GM19328 (cell line): ENCODE results near the gene GAK.

Experiments used
- ATAC-seq: cut with Tn5 transposase; IDR thresholded peaks from one replicate; pipeline ENCODE4 v1.9.1; 2021; ENCODE audit warnings: mild to moderate bottlenecking, moderate library complexity; ENCODE audit not compliant: unreplicated experiment

Gene GAK

DNA sequence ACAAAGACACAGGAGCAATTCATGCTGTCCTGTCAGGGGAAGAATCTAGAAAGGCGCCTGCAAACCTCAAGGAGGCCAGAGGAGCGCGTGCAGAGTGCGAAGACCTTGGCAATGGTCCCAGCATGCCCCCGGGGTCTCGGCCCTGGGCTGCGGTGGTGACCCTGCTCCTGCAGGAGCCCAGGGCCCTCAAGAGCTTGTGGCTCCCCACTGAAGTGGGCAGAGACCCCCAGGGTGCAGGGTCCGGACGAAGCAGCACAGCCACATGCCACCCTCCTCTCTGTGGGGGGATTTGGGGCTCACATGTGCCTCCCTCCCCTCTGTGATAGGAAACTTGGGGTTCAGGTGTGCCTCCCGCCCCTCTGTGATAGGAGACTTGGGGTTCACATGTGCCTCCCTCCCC is 39.3 kb downstream of the GAK start:
- no peak for ATAC-seq

DNA sequence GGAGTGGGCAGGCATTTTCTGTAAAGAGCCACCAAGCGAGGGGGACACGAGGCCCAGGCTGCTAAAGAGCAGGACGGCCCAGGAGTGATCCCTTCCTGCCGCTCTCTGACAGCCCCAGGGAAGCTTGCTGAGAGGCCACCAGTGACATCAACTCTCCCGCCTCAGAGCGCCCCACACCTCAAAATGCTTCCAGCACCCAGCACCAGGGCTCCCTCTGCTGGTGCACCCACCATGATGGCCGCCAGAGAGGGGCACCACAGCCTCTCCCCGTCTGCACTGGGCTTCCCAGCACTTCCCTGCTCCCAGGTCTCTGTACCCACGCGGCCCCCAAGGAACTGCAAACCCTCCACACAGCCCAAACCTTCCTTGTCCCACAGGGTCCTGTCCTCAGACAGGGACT is 40.4 kb downstream of the GAK start:
- ATAC-seq = no peak

DNA sequence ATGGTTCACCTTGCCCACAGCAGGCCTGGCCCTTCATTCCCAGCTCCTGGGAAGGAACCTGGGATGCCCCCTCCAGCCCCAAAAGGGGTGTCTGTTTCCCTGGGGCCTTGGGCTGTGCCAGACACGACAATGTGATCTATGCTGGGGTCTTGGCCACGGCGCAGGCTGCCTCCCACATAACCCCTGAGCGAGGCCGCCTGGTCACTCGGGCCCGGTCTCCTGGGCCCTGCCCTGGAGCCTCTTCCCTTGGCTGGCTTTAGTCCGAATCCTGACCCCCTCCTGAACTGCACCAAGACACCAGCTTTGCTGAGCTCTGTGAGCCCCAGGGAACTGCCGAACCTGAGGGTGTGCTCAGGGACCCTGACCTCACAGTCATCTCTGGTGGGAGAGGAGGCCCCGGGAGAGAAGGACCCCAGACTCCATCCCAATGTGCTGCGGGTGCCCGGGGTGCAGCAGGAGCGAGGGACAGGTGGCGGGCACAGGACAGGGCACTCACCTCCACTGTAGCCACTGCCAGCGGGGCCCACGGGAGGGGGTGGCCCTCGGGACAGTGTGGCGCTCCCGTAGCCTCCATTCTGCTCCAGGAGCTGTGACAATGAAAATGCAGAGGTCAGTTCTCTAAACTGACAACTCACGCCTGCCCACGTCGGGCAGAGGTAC is 42.0 kb downstream of the GAK start:
- no peak for ATAC-seq

DNA sequence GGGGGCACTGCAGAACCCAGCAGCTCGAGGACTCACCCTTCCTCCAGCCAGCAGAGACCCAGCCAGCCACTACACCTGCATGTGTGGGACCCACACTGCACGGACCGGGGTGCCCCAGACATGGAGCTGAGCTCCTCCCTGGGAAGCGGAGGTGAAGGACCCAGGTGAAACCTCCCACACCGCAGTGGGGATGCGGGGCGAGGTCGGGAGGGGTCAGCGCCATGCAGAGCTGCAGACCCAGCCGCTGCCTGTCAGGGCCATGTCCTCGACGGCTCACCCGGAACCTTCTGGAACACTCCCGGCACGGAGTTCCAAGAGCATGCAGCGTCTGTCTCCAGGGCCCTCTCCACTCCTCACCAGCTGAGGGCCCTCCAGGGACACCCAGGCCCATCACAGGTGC is 42.6 kb downstream of the GAK start:
- ATAC-seq = no peak

DNA sequence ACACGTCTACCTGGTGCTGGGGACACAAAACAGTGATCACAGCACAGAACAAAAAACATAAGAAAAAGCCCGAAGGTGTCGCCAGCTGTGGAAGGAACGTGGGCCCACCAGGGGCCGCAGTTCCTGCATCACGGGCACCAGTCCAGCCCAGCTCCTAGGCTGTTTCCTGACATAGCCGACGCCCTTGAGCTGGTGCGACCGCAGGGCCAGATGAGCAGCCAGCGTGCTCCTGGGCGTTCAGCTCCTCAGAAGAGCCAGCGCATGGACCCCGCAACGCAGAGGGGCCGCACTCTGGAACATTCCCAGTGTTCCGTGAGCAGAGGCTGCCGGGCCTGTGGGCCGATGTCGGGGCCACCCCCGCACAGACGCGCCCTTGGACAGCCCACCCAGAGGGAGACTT is 44.1 kb downstream of the GAK start:
- no peak for ATAC-seq

DNA sequence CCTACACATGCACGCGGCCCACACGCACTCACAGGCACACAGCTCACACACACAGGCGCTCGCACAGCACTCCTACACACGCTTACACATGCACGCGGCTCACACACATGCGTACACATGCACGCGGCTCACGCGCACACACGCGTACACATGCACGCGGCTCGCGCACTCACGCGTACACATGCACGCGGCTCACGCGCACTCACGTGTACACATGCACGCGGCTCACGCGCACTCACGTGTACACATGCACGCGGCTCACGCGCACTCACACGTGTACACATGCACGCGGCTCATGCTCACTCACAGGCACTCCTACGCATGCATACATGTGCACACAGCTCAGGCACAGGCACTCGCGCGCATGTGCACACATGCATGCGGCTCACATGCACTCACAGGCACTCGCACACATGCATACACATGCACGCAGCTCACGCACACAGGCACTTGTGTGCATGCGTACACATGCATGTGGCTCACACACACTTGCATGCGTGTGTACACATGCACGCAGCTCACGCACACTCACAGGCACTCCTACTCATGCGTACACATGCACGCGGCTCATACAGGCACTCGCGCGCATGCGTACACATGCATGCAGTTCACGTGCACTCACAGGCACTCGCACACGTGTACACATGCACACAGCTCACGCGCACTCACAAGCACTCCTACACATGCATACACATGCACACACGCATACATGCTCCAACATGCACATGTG is 44.9 kb downstream of the GAK start:
- ATAC-seq = no peak

DNA sequence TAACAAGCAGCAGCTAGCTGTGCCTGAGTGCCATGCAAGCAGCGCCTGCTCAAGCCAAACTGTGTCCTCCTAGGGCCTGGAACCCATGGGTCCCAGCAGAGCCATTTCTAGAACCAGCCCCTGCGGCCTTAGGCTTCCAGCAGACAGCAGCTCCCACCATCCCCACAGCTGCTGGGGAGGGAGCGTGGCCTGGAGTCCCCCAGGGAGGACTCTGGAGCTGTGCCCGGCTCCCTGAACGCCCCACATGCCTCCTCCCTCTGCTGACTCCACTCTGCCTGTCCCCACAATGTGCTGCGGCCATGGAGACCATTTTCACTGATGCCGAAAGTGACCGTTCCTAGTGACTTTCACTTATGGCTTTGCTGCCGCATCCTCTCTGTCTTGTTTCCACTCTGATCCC is 45.9 kb downstream of the GAK start:
- ATAC-seq = no peak

DNA sequence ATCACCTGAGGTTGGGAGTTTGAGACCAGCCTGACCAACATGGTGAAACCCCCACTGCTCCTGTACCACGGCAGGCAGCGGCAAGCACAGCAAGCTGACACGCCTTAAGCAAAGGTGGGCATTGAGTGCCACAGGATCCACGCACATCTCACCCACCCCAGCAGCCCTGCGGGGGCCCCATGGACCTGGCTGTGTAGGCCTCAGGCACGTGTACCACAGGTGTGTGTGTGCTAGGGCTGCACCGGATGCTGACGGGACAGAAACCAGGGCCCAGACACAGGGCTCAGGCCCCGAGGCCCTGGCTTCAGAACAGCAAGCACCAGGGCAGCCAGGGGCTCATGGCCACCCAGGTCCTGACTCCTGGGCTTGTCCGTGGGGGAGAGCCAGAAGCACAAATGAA is 46.8 kb downstream of the GAK start:
- no peak for ATAC-seq

DNA sequence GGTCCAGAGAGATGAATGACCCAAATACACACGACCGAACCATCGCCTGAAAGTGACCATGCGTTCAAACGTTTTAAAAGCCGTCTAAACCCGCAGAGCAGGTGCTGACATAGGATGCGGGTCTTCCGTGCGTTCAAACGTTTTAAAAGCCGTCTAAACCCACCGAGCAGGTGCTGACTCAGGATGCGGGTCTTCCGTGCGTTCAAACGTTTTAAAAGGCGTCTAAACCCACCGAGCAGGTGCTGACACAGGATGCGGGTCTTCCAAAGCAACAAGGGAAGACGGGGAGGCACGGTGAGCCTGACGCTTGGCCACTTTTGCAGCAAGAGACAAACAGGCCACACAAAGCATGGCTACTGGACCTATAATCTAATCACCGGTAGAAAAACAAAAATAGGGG is 47.2 kb downstream of the GAK start:
- no peak for ATAC-seq

DNA sequence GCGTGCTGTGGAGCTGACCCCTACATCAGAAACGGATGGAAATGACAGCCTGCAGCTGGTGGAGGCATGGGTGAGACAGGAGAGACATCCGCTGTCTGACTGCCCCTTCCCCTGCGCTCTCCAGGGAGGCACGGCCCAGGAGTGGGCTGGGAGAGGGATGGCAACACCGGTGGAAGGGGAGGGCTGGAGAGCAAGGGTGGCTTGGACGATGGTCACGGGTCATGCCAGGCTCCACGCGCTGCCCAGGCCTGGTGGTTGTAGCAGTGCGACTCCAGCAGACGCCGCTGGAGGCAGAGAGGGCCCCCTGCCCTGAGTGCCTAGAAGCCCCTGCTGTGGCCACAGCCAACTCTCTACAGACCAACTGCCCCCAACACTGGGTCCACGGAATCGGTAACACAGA is 47.9 kb downstream of the GAK start:
- ATAC-seq = no peak

DNA sequence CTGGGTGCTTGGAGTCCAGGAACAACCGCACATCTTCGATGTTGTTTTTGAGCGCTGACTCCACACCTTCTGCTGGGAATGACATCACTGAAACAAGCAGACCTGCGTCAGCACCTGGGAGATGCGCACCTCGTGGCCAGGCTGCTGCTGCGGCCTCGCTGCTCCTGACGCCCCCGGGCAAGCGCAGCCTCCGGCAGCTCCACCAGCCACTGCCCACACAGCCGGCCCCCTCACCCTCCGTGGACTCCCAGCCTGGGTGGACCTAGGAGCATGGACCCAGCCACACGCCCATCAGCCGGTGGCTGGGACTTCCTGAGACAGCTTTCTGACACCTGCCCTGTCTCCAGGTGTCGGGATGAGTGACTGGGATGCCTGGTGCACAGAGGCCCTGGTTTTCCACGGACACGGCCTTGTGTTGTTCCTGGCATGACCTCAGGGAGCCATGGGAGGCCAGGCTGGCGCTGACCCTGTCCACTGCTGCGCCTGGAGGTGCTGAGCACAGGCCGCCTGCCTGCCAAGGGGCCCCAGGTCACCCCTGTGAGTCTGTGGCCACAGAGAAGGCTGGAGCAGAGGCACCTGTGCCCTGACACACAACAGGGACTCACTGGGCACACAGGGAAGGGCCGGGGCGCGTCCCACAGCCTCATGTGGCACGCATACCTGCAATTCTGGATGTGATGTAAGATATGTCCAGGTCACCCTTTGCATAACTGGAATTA is 48.6 kb downstream of the GAK start:
- ATAC-seq = no peak

DNA sequence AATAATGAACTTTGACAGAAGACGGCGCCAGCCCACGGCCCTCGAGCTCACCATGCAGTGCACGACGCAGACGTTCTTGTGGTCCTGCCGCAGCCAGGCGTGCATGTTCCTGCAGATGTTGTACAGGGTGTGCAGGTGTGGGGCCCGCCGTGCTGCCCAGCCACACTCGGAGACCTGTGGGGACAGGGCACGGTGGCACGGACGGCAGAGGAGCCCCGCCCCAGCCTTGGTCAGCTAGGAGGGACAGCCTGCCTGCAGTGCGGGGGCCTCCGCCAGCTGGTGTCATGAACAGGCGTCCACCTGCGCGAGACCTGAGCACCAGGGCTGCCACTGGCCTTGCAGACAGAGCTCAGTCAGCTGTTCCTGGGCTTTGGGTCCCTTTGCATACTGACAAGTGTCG is 49.5 kb downstream of the GAK start:
- no peak for ATAC-seq

DNA sequence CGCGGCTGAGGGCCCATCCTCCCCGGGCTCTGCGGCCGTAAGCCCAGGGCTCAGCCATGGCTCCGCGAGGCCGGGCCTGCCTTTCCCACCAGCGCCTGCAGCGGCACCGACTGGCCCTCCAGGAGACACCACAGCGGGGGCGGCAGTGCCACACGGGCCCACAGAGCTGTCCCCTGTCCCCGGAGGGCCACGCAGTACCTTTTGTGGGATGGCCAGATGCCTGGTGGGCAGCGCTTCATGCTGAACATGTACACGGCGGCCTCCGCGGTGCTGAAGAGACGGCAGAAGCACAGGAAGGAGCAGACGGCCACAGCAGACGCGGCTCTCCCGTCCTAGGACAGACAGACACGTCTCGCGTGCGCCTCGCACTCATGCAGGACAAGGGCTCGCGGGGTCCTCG is 50.4 kb downstream of the GAK start:
- no peak for ATAC-seq

DNA sequence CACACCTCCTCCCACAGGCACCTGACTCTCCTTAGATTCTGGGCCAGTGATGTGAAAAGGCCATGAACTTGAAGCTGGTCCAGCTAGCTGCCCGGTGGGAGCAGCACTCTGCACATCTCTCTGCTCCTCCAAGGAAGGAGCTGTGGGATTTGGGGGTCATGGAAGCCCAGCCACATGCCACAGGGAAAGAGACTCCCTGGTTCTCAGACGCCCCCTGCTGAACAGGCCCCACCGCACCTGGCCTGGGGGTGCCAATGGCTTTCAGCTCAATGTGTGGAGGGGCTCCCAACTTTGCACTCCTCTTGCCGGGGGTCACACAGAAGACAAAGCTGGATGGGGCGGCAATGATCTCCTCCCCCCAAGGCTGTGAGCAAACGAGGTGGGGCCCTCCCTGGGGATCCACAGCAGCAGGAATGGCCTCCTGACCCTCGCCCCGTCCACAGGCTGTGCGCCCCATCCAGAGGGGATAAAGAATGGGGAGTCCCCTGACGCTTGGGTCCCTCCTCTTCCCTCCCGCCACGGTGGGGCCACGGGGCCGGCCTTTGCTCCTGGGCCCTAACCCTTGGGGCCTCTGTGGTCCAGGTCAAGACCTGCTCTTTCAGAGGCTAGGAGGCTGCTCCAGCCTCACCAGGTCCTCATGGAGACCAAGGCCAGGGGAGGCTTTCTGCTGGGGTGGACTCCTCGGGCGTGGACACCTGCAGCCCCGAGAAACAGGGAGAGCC is 51.3 kb downstream of the GAK start:
- ATAC-seq = no peak

DNA sequence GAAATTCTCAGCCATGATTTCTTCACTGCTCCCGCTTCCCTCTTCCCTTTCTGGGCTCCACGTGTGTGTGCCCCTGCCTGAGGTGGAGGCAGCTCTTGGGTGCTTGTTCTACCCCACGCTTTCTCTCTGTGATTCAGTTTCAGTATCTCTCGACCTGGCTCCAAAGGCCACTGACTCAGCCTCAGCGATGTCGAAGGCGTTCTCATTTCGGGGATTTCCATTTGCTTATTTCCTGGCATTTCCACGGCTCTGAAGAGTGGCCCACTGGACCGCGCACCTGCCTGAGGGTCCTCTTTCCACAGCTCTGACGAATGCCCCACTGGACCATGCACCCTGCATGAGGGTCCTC is 52.4 kb downstream of the GAK start:
- no peak for ATAC-seq

DNA sequence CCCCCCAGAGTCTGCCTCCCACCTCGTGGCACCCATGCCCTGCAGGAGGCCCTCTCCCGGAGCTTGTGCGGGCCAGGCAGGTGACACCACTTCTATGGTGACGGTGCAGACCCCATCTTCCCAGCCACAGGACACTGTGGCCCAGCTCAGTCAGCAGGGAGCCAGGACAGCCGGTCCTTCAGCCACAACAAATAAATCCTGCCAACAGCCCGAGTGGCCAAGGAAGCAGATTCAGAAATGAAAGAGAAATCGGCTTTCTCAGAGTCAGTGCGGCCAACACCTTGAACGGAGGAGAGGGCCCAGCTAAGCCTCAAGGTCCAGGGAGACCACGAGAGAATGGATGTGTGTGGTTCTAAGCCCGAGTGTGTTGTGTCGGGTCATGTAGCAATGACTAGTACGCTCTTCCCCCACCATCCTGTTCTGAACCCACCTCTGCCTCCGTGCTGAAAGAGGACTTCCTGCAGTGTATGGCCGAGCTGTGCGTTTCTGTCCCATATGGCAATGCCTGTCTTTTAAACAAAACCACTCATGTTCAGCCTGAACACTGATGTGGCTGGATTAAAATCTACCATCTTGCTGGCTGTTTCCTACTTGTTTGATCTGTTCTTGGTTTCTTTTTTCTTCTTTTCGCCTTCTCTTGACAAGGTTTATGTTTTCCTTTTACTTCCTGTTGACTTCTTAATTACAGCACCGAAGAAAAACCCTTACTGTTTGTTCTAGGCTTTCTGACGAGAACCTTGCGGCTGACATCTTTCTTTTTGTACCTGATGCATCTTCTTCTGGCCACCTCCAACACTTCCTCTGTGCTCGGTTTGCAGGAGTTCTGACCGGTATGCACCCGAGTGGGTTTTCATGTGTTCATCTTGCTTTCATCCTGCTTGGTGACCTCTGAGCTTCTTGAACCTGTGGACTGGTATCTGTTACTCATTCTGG is 53.1 kb downstream of the GAK start:
- ATAC-seq = no peak

DNA sequence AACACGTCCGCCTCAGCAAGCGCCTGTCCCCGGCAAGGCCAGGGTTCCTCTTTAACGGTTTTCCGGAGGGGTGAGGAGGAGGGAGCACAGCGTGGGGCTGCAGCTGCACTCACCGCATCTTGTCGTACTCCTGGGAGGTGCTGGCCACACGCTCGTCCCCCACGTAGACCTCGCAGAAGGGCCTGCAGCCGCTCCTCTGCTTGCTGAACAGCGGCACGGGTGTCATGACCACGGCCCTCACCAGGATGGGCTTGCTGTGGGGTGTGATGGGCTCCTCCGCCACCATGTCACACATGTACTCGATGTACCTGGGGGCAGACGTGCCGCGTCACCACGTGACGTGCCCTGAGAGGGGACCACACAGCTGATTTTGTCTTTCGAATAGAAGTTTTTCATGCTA is 54.6 kb downstream of the GAK start:
- ATAC-seq = no peak

DNA sequence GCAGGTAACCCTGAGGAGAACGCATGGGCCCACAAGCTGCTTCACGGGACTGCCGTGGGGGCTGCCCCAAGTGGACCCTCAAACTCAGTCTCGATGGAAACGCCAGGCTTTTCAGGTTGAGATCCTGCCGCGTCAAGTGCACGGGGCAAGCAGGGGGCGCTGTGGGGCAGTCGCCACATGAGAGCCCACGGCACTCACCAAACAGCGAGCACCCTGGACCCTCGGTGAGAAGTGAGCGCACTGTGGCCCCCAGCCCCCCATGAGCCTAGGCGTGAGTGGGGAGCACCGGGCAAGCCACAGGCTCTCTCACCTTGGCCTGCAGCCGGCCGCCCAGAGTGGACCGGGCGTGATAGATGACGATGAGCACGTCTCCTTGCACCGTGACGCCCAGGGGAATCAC is 55.3 kb downstream of the GAK start:
- ATAC-seq = no peak

DNA sequence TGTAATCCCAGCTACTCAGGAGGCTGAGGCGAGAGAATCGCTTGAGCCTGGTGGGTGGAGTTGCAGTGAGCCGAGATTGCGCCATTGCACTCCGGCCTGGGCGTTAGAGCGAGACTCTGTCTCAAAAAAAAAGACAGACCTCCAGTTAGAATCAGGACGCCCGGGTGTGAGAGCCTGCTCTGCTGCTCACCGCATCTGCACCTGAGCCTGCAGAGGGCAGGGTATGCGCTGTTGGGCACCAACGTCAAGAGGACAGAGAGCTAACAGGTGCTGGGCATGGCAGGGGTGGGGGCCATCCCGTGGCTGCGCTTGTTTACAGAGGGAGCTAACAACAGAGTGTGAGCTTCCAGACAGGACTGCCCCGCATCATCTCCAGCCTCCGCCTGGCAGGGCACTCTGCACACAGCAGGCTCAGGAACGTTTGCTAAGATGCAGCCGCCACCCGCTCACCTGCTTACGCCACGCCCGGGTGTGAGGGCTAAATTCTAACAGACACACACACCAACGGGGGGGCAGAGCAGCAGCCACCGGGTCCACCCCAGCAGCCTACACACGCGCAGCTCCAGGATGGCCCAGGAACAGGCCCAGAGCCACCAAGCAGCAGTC is 56.2 kb downstream of the GAK start:
- no peak for ATAC-seq
